HCT116 (cell line): ENCODE measurements around the gene IPO8. TPM values are rescaled to one million over a fixed set of nuclear protein-coding genes. Genes with fewer than 3 reads are reported as not detected.

Experiments
- ATAC-seq: fragments of 200-7000 bp; cut with Tn5 transposase; 2 replicates; pipeline ENCODE4 v1.9.1; 2020; ENCODE audit warnings: mild to moderate bottlenecking, moderate library complexity
- BruUV-seq: library from RNA; stranded (reverse); fragments of 400-500 nt; replicated peaks from 2 replicates; lab custom pipeline; 2021; lab: Mats Ljungman, UMichigan
- CTCF ChIA-PET: fragments of 300-600 bp; sonication (Branson Sonifier 250); formaldehyde crosslinking; loops from one replicate; lab custom pipeline; 2021; ENCODE audit warnings: antibody characterized with exemption; lab: Charles Lee
- POLR2A ChIA-PET: fragments of 300-600, 350-600 bp; sonication (Branson Sonifier 250); formaldehyde crosslinking; loops from one replicate; lab custom pipeline; 2021; ENCODE audit warnings: antibody characterized with exemption; lab: Charles Lee
- RAD21 ChIA-PET, 2 experiments: fragments of 300-600 bp; sonication (Branson Sonifier 250); formaldehyde crosslinking; loops; one replicate each; lab custom pipeline; 2023; ENCODE audit warnings: low total read pairs in 2 of 2; ENCODE audit not compliant: uncharacterized antibody in 2 of 2, unreplicated experiment in 2 of 2, low non-redundant PET in 1 of 2; lab: Charles Lee
- DNase-seq: peaks from one replicate; pipeline ENCODE4 v3.0.0-alpha.2; 2010; ENCODE audit warnings: low read depth, low spot score
- H2AFZ ChIP-seq: fragments of 200-600 bp; shearing (Covaris generic), sonication (generic); 2 replicates; pipeline ENCODE4 v1.6.1; 2017; ENCODE audit warnings: low read depth, mixed run types, mixed read lengths, antibody characterized with exemption, low read length; ENCODE audit not compliant: poor library complexity, severe bottlenecking
- H3K27ac ChIP-seq: 2 replicates; pipeline ENCODE4 v1.5.1; 2012; ENCODE audit warnings: low read depth, low read length
- H3K27me3 ChIP-seq: fragments of 200-600 bp; sonication (generic); 2 replicates; pipeline ENCODE4 v1.6.1; 2016; ENCODE audit warnings: mixed run types, low read length, mixed read lengths; ENCODE audit not compliant: insufficient read depth
- H3K36me3 ChIP-seq, 2 experiments: fragments of 200-500 bp in 1 of 2; fragments of 200-600 bp in 1 of 2; sonication (Bioruptor generic) in 1 of 2; sonication (generic) in 1 of 2; 2 replicates each; pipeline versions ENCODE4 v1.5.1 to v1.6.1; 2014 to 2016; ENCODE audit warnings: low read length in 2 of 2, inconsistent platforms in 1 of 2, mixed read lengths in 1 of 2, mixed run types in 1 of 2; ENCODE audit not compliant: insufficient read depth in 2 of 2, control insufficient read depth in 1 of 2
- H3K4me1 ChIP-seq, 2 experiments: fragments of 200-600 bp in 1 of 2; sonication (generic) in 1 of 2; 2 replicates each; pipeline versions ENCODE4 v1.5.1 to v1.6.1; 2012 to 2017; ENCODE audit warnings: low read length in 2 of 2, inconsistent platforms in 1 of 2, mild to moderate bottlenecking in 1 of 2, mixed read lengths in 1 of 2, mixed run types in 1 of 2, moderate library complexity in 1 of 2; ENCODE audit not compliant: insufficient read depth in 2 of 2, control insufficient read depth in 1 of 2
- H3K4me2 ChIP-seq: fragments of 200-600 bp; sonication (generic); 2 replicates; pipeline ENCODE4 v1.6.1; 2017; ENCODE audit warnings: mixed run types, low read length, mixed read lengths
- H3K4me3 ChIP-seq, 2 experiments: fragments of 200-600 bp in 1 of 2; sonication (generic) in 1 of 2; replicated peaks in 1 of 2; 2 replicates each; pipeline ENCODE4 v1.5.1; 2011 to 2016; ENCODE audit warnings: low read length in 2 of 2, control low read depth in 1 of 2, low read depth in 1 of 2, mild to moderate bottlenecking in 1 of 2, mixed read lengths in 1 of 2, mixed run types in 1 of 2
- H3K79me2 ChIP-seq: fragments of 200-600 bp; sonication (generic); 2 replicates; pipeline ENCODE4 v1.6.1; 2017; ENCODE audit warnings: mild to moderate bottlenecking, mixed run types, low read length, moderate library complexity, mixed read lengths; ENCODE audit not compliant: insufficient read depth
- H3K9ac ChIP-seq: fragments of 200-600 bp; sonication (generic); 2 replicates; pipeline ENCODE4 v1.6.1; 2016; ENCODE audit warnings: low read length, mixed read lengths
- H3K9me2 ChIP-seq: fragments of 200-600 bp; sonication (generic), shearing (Covaris generic); 2 replicates; pipeline ENCODE4 v1.6.1; 2017; ENCODE audit warnings: mixed run types, mild to moderate bottlenecking, moderate library complexity; ENCODE audit not compliant: insufficient read depth
- H3K9me3 ChIP-seq, 2 experiments: fragments of 200-500 bp in 1 of 2; fragments of 200-600 bp in 1 of 2; sonication (Bioruptor generic) in 1 of 2; sonication (generic) in 1 of 2; 2 replicates each; pipeline ENCODE4 v1.6.1; 2014 to 2017; ENCODE audit warnings: low read length in 2 of 2, mixed read lengths in 2 of 2, inconsistent platforms in 1 of 2, low read depth in 1 of 2, mild to moderate bottlenecking in 1 of 2, mixed run types in 1 of 2, moderate library complexity in 1 of 2; ENCODE audit not compliant: control insufficient read depth in 1 of 2, insufficient read depth in 1 of 2
- H4K20me1 ChIP-seq: fragments of 200-600 bp; sonication (generic), shearing (Covaris generic); 2 replicates; pipeline ENCODE4 v1.6.1; 2017; ENCODE audit warnings: mixed run types, mild to moderate bottlenecking, moderate library complexity; ENCODE audit not compliant: insufficient read depth
- CTCF ChIP-seq, 3 experiments: fragments of 200-600 bp in 1 of 3; sonication (generic) in 1 of 3; IDR thresholded peaks in 2 of 3; conservative IDR thresholded peaks in 1 of 3; 2 replicates each; pipeline ENCODE4 v1.5.1; 2012 to 2017; ENCODE audit warnings: low read depth in 2 of 3, low read length in 2 of 3, antibody characterized with exemption in 1 of 3, borderline replicate concordance in 1 of 3, control low read depth in 1 of 3, mild to moderate bottlenecking in 1 of 3, mixed read lengths in 1 of 3, mixed run types in 1 of 3, moderate library complexity in 1 of 3; ENCODE audit not compliant: insufficient read depth in 1 of 3
- EGR1 ChIP-seq: IDR thresholded peaks from 2 replicates; pipeline ENCODE4 v1.6.1; 2012; ENCODE audit warnings: low read depth
- EZH2 ChIP-seq: fragments of 200-600 bp; sonication (generic); IDR thresholded peaks from 2 replicates; pipeline ENCODE4 v1.6.1; 2017; ENCODE audit warnings: antibody characterized with exemption, mixed run types
- MAX ChIP-seq: IDR thresholded peaks from 2 replicates; pipeline ENCODE4 v1.6.1; 2012
- SIN3A ChIP-seq: IDR thresholded peaks from 2 replicates; pipeline ENCODE4 v1.6.1; 2012; ENCODE audit warnings: low read depth
- SP1 ChIP-seq: IDR thresholded peaks from 2 replicates; pipeline ENCODE4 v1.6.1; 2012; ENCODE audit warnings: low read depth
- SRF ChIP-seq: IDR thresholded peaks from 2 replicates; pipeline ENCODE4 v1.6.1; 2012; ENCODE audit warnings: low read depth
- TCF7L2 ChIP-seq: IDR thresholded peaks from 2 replicates; pipeline ENCODE4 v1.7.0; 2011; ENCODE audit warnings: borderline replicate concordance, inconsistent platforms; ENCODE audit not compliant: insufficient read depth, insufficient read length; ENCODE audit errors: extremely low read depth
- YY1 ChIP-seq: IDR thresholded peaks from 2 replicates; pipeline ENCODE4 v1.6.1; 2011; ENCODE audit warnings: low read length, low read depth, moderate library complexity, mild to moderate bottlenecking; ENCODE audit not compliant: insufficient replicate concordance; ENCODE audit errors: extremely low read depth
- ZBTB33 ChIP-seq: IDR thresholded peaks from 2 replicates; pipeline ENCODE4 v1.6.1; 2011; ENCODE audit warnings: mild to moderate bottlenecking, low read length, moderate library complexity; ENCODE audit not compliant: insufficient replicate concordance; ENCODE audit errors: extremely low read depth
- intact Hi-C: fragments of 100-400 bp; cut with micrococcal nuclease; formaldehyde crosslinking; loops from 2 replicates; pipeline ENCODE4 v1.10.0; 2022
- total RNA-seq: library from RNA; stranded (reverse); gene quantifications from one replicate; pipeline ENCODE4 v1.2.1, GENCODE V29; 2021; ENCODE audit not compliant: unreplicated experiment
- TF ChIP-seq, protein P1 (sequence below): IDR thresholded peaks from 2 replicates; pipeline ENCODE4 v1.6.1; 2012

Gene IPO8
- total RNA-seq, 1 experiment from 2014 or later, result 41.4 TPM

GRCh38 chr12:30626847-30627246 is 68.8 kb downstream of the IPO8 start:
- Histone ChIP-seq H4K20me1 (no peaks in the 10 kb centered on the region), H3K4me1 (no peaks in the 10 kb centered on the region), H3K4me3 (no peak overlapping the region), H3K9me2 (no peaks in the 10 kb centered on the region), H3K79me2 (no peaks in the 10 kb centered on the region), H3K9me3 (no peaks in the 10 kb centered on the region), H3K27me3 (no peaks in the 10 kb centered on the region), H2AFZ (no peak overlapping the region), H3K36me3 (peaks cover 2 to 5% of the 10 kb centered on the region in 2 experiments; a peak in 1 of 4 replicates), H3K27ac (no peak overlapping the region), H3K9ac (no peak overlapping the region), H3K4me2 (no peak overlapping the region)
- ChIA-PET POLR2A (no interaction called here), RAD21 (no interaction called here), CTCF (no interaction called here)
- TF ChIP-seq SIN3A (no peak), ZBTB33 (no peak), YY1 (no peak), TCF7L2 (no peak), EZH2 (no peak), EGR1 (no peak), SRF (no peak), MAX (no peak), SP1 (no peak), CTCF (IDR thresholded peaks at IDR 0.05 in 2 of 3, conservative IDR thresholded peaks at IDR 0.05 in 1 of 3; ENCODE audit: borderline replicate concordance in 1 of 3, insufficient read depth in 1 of 3, low read depth in 2 of 3, low read length in 2 of 3) (no peak)
- TF ChIP-seq, protein P1, sequence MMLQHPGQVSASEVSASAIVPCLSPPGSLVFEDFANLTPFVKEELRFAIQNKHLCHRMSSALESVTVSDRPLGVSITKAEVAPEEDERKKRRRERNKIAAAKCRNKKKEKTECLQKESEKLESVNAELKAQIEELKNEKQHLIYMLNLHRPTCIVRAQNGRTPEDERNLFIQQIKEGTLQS, result no peak
- ATAC-seq, result no peak
- DNase-seq, result no peak
- BruUV-seq, result no TSS peak
- intact Hi-C loops, result no loop called here
